Panc1 (cell line): ENCODE measurements around the gene GRM7. TPM values are rescaled to one million over a fixed set of nuclear protein-coding genes. Genes with fewer than 3 reads are reported as not detected.

Experiments
- ATAC-seq: fragments of 200-7000 bp; cut with Tn5 transposase; 2 replicates; pipeline ENCODE4 v1.9.1; 2020; ENCODE audit warnings: mild to moderate bottlenecking, moderate library complexity
- BruUV-seq: library from RNA; stranded (reverse); fragments of 400-500 nt; replicated peaks from 2 replicates; lab custom pipeline; 2021; lab: Mats Ljungman, UMichigan
- CTCF ChIA-PET: fragments of 300-600 bp; sonication (Branson Sonifier 250); formaldehyde crosslinking; loops from one replicate; lab custom pipeline; 2022; ENCODE audit warnings: antibody characterized with exemption; lab: Charles Lee
- POLR2A ChIA-PET: fragments of 300-600 bp; sonication (Branson Sonifier 250); formaldehyde crosslinking; loops from one replicate; lab custom pipeline; 2022; ENCODE audit warnings: antibody characterized with exemption; lab: Charles Lee
- DNase-seq: peaks from one replicate; pipeline ENCODE4 v3.0.0-alpha.2; 2010; ENCODE audit warnings: low read depth, low spot score
- H3K27ac ChIP-seq: 2 replicates; pipeline ENCODE4 v1.5.1; 2011; ENCODE audit warnings: mild to moderate bottlenecking, low read length, inconsistent platforms
- H3K27me3 ChIP-seq: fragments of 200-500 bp; sonication (Bioruptor generic); 2 replicates; pipeline ENCODE4 v1.6.0; 2014; ENCODE audit warnings: low read length, inconsistent platforms; ENCODE audit not compliant: control insufficient read depth, insufficient read depth
- H3K36me3 ChIP-seq: fragments of 200-500 bp; sonication (Bioruptor generic); 2 replicates; pipeline ENCODE4 v1.5.1; 2014; ENCODE audit warnings: inconsistent platforms, mild to moderate bottlenecking, low read length, moderate library complexity; ENCODE audit not compliant: control insufficient read depth, insufficient read depth
- H3K4me1 ChIP-seq: 2 replicates; pipeline ENCODE4 v1.5.1; 2011; ENCODE audit warnings: inconsistent platforms, mild to moderate bottlenecking, low read length, moderate library complexity; ENCODE audit not compliant: control insufficient read depth, insufficient read depth
- H3K4me3 ChIP-seq, 2 experiments: 2 replicates each; pipeline ENCODE4 v1.5.1; 2011 to 2012; ENCODE audit warnings: low read depth in 2 of 2, low read length in 2 of 2, mild to moderate bottlenecking in 2 of 2, inconsistent platforms in 1 of 2, moderate library complexity in 1 of 2
- H3K9me3 ChIP-seq: fragments of 200-500 bp; sonication (Bioruptor generic); 2 replicates; pipeline ENCODE4 v1.5.1; 2014; ENCODE audit warnings: low read depth, mild to moderate bottlenecking, inconsistent platforms, low read length, moderate library complexity; ENCODE audit not compliant: control insufficient read depth, insufficient read depth
- POLR2AphosphoS5 ChIP-seq: IDR thresholded peaks from 2 replicates; pipeline ENCODE4 v1.6.1; 2012; ENCODE audit warnings: mild to moderate bottlenecking, low read depth, low read length, moderate library complexity
- SIN3A ChIP-seq: IDR thresholded peaks from 2 replicates; pipeline ENCODE4 v1.6.1; 2012; ENCODE audit warnings: low read depth, mild to moderate bottlenecking, low read length, moderate library complexity, borderline replicate concordance; ENCODE audit not compliant: insufficient read depth
- TCF7L2 ChIP-seq: IDR thresholded peaks from 2 replicates; pipeline ENCODE4 v1.6.1; 2011; ENCODE audit warnings: mild to moderate bottlenecking, low read depth, low read length, inconsistent platforms
- in situ Hi-C: cut with HindIII; loops from 2 replicates; pipeline ENCODE4 v1.10.0; 2016; ENCODE audit warnings: low sequenced_read_pairs, low pct_unique_long_range_greater_than_20kb
- intact Hi-C: fragments of 100-400 bp; cut with micrococcal nuclease; formaldehyde crosslinking; loops from one replicate; pipeline ENCODE4 v1.10.0; 2022; ENCODE audit not compliant: unreplicated experiment
- total RNA-seq: library from RNA; stranded (reverse); gene quantifications from one replicate; pipeline ENCODE4 v1.2.1, GENCODE V29; 2021; ENCODE audit not compliant: unreplicated experiment
- TF ChIP-seq, protein P1 (sequence below), 2 experiments: IDR thresholded peaks; 2 replicates each; pipeline ENCODE4 v1.6.1; 2011 to 2012; ENCODE audit warnings: low read depth in 2 of 2, control low read depth in 1 of 2, low read length in 1 of 2, mild to moderate bottlenecking in 1 of 2, moderate library complexity in 1 of 2; ENCODE audit not compliant: insufficient read depth in 1 of 2
- TF ChIP-seq, protein P2 (sequence below): fragments of 450-650 bp; IDR thresholded peaks from 2 replicates; pipeline ENCODE4 v1.5.1; 2017; ENCODE audit warnings: mild to moderate bottlenecking

Gene GRM7
- total RNA-seq, 1 experiment from 2014 or later, result not detected

DNA sequence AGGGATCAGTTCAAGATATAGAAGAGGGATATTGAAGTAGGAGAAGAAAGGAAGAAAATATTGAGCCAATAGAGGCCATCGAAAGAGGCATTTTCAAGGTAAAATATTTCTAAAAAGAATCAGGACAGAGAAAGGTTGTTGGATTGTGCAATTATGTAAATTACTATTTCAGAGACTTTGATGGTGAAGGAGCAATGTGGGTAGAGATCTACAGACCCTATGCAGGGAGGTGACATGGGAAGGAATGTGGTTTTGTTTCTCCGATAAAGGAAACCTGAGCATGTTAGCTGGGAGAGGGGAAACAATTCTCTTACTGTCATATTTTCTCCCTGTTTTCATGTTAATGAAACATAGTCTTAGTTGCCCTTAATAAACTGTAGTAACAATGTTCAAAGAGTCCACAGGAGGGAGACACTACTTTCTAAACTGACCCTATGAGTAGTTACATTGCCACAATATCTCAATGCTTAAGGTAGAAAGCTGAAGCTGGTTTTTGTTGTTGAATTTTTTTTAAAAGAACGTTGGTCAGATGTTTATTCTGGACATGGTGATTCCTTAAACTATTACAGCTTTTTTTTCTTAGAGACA is 133.3 kb downstream of the GRM7 start:
- intact Hi-C loops, result no loop called here

DNA sequence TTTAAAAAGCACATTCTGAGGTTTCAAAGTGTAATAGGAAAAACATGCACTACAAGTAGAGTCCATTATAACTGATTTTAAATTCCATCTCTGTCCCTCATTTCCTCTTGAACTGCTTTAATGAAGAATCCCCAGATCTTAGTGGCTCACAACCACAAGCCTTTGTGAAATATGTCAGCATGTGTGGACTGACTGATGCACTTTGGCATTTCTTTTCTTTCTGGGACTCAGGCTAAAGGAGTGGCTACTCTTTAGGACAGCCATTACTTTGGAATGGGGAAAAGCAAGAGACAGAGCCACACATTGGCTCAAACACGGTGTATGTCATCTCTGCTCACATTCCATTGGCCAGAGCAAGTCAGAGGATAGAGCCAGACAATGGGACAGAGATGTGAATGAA is 139.6 kb downstream of the GRM7 start:
- in situ Hi-C loops (no loop called here), intact Hi-C loops (no loop called here)
- Histone ChIP-seq H3K9me3 (no peaks in the 10 kb centered on the region), H3K27ac (no peak overlapping the region), H3K4me1 (no peaks in the 10 kb centered on the region), H3K36me3 (no peaks in the 10 kb centered on the region), H3K4me3 (no peak overlapping the region), H3K27me3 (no peaks in the 10 kb centered on the region)
- no peak for TF ChIP-seq SIN3A
- no peak for TF ChIP-seq TCF7L2
- TF ChIP-seq, protein P1, sequence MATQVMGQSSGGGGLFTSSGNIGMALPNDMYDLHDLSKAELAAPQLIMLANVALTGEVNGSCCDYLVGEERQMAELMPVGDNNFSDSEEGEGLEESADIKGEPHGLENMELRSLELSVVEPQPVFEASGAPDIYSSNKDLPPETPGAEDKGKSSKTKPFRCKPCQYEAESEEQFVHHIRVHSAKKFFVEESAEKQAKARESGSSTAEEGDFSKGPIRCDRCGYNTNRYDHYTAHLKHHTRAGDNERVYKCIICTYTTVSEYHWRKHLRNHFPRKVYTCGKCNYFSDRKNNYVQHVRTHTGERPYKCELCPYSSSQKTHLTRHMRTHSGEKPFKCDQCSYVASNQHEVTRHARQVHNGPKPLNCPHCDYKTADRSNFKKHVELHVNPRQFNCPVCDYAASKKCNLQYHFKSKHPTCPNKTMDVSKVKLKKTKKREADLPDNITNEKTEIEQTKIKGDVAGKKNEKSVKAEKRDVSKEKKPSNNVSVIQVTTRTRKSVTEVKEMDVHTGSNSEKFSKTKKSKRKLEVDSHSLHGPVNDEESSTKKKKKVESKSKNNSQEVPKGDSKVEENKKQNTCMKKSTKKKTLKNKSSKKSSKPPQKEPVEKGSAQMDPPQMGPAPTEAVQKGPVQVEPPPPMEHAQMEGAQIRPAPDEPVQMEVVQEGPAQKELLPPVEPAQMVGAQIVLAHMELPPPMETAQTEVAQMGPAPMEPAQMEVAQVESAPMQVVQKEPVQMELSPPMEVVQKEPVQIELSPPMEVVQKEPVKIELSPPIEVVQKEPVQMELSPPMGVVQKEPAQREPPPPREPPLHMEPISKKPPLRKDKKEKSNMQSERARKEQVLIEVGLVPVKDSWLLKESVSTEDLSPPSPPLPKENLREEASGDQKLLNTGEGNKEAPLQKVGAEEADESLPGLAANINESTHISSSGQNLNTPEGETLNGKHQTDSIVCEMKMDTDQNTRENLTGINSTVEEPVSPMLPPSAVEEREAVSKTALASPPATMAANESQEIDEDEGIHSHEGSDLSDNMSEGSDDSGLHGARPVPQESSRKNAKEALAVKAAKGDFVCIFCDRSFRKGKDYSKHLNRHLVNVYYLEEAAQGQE (IDR thresholded peaks at IDR 0.05; ENCODE audit: insufficient read depth in 1 of 2, low read depth in 2 of 2, low read length in 1 of 2), result no peak
- TF ChIP-seq, protein P2, sequence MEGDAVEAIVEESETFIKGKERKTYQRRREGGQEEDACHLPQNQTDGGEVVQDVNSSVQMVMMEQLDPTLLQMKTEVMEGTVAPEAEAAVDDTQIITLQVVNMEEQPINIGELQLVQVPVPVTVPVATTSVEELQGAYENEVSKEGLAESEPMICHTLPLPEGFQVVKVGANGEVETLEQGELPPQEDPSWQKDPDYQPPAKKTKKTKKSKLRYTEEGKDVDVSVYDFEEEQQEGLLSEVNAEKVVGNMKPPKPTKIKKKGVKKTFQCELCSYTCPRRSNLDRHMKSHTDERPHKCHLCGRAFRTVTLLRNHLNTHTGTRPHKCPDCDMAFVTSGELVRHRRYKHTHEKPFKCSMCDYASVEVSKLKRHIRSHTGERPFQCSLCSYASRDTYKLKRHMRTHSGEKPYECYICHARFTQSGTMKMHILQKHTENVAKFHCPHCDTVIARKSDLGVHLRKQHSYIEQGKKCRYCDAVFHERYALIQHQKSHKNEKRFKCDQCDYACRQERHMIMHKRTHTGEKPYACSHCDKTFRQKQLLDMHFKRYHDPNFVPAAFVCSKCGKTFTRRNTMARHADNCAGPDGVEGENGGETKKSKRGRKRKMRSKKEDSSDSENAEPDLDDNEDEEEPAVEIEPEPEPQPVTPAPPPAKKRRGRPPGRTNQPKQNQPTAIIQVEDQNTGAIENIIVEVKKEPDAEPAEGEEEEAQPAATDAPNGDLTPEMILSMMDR, result no peak
- no peak for TF ChIP-seq POLR2AphosphoS5
- ChIA-PET CTCF (no interaction called here), POLR2A (no interaction called here)
- DNase-seq (no peak), ATAC-seq (no peak)
- no TSS peak for BruUV-seq

More for the DNA sequence above, 133.3 kb downstream of the GRM7 start:
- no TSS peak for BruUV-seq
- POLR2A ChIA-PET, result no interaction called here
- ATAC-seq (no peak), DNase-seq (no peak)
- no peaks in the 10 kb centered on the region for H3K9me3 ChIP-seq
- H3K4me3 ChIP-seq, result no peak overlapping the region
- no peak for TF ChIP-seq SIN3A
- TF ChIP-seq, protein P2, result peak; percentile 8; the same call in 1 of the 2 replicates
- TF ChIP-seq TCF7L2, result no peak
- CTCF ChIA-PET, result no interaction called here
- H3K4me1 ChIP-seq, result no peaks in the 10 kb centered on the region
- H3K36me3 ChIP-seq, result no peaks in the 10 kb centered on the region
- no peak overlapping the region for H3K27ac ChIP-seq
- H3K27me3 ChIP-seq, result no peaks in the 10 kb centered on the region
- in situ Hi-C loops, result no loop called here
